ENCODE results near the gene ABCB8. TPM values are rescaled to one million over a fixed set of nuclear protein-coding genes. Genes with fewer than 3 reads are reported as not detected.

Gene ABCB8
- total and polyA plus RNA-seq, 9 of the 15 experiments (the other 6 are each of a cell fraction or from before 2014, with no cell fraction given): 7.6 to 106 (median 36.3) TPM

DNA sequence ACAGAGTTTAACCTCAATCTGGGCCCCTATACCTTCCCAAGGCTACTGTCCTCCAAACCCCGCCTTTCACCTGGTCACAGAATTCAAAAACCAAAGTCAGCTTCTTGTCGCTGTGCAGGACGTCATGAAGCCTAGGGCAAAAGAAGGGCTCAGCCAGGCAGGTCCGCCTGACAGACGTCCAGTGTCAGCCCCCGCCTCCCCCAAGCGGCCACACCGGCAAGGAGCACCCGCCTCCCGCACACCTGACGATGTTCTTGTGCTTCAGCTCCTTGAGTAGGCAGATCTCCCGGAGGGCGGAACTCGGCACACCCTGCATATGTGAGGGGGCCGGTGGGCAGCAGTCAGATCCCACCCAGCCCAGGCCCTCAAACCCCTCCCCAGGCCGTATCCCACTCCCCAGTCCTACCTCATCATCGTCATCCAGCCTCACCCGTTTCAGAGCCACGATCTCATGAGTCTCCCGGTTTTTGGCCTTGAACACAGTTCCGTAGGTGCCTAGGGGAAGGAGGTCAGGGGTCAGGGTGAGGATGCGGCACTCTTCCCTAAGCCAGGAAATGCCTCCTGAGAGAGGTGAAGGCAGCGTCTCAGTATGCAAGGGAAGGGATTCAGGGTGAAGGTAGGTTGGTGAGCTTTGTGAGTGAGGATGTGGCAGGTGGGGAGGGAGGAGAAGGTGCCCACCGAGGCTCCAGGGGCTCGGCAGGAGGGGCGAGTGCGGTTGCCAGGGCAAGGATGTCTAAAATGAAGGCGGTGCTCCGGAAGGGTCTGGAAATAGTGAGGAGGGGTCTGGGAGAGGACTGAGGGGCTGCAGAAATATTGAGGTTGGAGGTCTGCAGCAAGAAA is 28.6 kb downstream of the ABCB8 start (continued):
- TF ChIP-seq E2F8 (IDR thresholded peaks at IDR 0.05; ENCODE audit: low read depth, partially characterized antibody) (no peak), ZNF232 (CRISPR knock-in tag; IDR thresholded peaks at IDR 0.05) (peak; percentile 71), NR2F6 (CRISPR knock-in tag; IDR thresholded peaks at IDR 0.05) (no peak), THAP7 (CRISPR knock-in tag; IDR thresholded peaks at IDR 0.05) (no peak), SETDB1 (IDR thresholded peaks at IDR 0.05; ENCODE audit: low read length) (no peak), ZNF77 (CRISPR knock-in tag; IDR thresholded peaks at IDR 0.05) (no peak), SNRNP70 (optimal IDR thresholded peaks at IDR 0.05; ENCODE audit: low read depth, low read length) (peak; percentile 75), KDM1A (IDR thresholded peaks at IDR 0.05) (no peak), EP300 (IDR thresholded peaks at IDR 0.05; ENCODE audit: low read length) (0 out of 2 replicates have a peak, but pooled peaks have one; percentile 11), STAG1 (CRISPR knock-in tag; IDR thresholded peaks at IDR 0.05; ENCODE audit: borderline replicate concordance) (no peak), SMARCA5 (IDR thresholded peaks at IDR 0.05) (no peak)
- TF ChIP-seq, protein P1, sequence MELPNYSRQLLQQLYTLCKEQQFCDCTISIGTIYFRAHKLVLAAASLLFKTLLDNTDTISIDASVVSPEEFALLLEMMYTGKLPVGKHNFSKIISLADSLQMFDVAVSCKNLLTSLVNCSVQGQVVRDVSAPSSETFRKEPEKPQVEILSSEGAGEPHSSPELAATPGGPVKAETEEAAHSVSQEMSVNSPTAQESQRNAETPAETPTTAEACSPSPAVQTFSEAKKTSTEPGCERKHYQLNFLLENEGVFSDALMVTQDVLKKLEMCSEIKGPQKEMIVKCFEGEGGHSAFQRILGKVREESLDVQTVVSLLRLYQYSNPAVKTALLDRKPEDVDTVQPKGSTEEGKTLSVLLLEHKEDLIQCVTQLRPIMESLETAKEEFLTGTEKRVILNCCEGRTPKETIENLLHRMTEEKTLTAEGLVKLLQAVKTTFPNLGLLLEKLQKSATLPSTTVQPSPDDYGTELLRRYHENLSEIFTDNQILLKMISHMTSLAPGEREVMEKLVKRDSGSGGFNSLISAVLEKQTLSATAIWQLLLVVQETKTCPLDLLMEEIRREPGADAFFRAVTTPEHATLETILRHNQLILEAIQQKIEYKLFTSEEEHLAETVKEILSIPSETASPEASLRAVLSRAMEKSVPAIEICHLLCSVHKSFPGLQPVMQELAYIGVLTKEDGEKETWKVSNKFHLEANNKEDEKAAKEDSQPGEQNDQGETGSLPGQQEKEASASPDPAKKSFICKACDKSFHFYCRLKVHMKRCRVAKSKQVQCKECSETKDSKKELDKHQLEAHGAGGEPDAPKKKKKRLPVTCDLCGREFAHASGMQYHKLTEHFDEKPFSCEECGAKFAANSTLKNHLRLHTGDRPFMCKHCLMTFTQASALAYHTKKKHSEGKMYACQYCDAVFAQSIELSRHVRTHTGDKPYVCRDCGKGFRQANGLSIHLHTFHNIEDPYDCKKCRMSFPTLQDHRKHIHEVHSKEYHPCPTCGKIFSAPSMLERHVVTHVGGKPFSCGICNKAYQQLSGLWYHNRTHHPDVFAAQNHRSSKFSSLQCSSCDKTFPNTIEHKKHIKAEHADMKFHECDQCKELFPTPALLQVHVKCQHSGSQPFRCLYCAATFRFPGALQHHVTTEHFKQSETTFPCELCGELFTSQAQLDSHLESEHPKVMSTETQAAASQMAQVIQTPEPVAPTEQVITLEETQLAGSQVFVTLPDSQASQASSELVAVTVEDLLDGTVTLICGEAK (IDR thresholded peaks at IDR 0.05): no peak
- TF ChIP-seq, protein P1 (CRISPR knock-in tag; IDR thresholded peaks at IDR 0.05): no peak
- TF ChIP-seq, protein P2, sequence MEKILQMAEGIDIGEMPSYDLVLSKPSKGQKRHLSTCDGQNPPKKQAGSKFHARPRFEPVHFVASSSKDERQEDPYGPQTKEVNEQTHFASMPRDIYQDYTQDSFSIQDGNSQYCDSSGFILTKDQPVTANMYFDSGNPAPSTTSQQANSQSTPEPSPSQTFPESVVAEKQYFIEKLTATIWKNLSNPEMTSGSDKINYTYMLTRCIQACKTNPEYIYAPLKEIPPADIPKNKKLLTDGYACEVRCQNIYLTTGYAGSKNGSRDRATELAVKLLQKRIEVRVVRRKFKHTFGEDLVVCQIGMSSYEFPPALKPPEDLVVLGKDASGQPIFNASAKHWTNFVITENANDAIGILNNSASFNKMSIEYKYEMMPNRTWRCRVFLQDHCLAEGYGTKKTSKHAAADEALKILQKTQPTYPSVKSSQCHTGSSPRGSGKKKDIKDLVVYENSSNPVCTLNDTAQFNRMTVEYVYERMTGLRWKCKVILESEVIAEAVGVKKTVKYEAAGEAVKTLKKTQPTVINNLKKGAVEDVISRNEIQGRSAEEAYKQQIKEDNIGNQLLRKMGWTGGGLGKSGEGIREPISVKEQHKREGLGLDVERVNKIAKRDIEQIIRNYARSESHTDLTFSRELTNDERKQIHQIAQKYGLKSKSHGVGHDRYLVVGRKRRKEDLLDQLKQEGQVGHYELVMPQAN (IDR thresholded peaks at IDR 0.05; ENCODE audit: borderline replicate concordance): no peak

All from K562 (cell line).